OCI-LY7 (cell line): Measurements from ENCODE around the gene SLC4A5.

Experiments used
- EZH2phosphoT487 ChIP-seq: fragments of 200-600 bp; sonication (generic); IDR thresholded peaks from 2 replicates; pipeline ENCODE4 v1.6.1; 2018; ENCODE audit warnings: low read depth, borderline replicate concordance, mild to moderate bottlenecking, mixed run types, antibody characterized with exemption, low read length, moderate library complexity, mixed read lengths
- TF ChIP-seq, protein P1 (sequence below): fragments of 200-600 bp; sonication (generic); conservative IDR thresholded peaks from 2 replicates; pipeline ENCODE4 v1.5.1; 2014; ENCODE audit warnings: mild to moderate bottlenecking, antibody characterized with exemption, low read length, moderate library complexity, mixed read lengths

DNA sequence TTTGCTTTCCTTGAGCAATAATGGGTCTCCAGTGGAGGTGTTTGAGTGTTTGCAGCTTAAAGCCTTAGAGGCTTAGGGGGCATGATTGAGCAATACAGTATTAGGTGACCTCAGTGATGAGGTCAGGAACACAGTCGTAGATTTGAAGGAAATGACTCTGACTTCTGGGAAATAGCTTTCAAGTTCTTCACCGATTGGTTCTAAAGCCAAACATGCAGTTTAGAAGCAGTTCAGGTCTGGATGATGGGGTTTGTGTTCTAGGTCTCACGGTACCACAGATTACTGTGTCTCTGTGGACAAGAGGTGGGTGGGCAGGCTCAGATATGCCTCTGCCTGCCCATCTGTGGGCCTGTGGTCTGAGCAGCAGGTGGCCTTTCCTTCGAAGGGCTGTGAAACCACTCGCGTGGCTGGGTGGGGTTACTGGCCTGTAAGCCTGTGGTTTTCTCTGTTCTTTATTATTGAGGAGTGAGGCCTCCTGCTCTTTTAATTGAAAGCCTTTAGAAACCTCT is 137.0 kb downstream of the SLC4A5 start:
- TF ChIP-seq, protein P1, sequence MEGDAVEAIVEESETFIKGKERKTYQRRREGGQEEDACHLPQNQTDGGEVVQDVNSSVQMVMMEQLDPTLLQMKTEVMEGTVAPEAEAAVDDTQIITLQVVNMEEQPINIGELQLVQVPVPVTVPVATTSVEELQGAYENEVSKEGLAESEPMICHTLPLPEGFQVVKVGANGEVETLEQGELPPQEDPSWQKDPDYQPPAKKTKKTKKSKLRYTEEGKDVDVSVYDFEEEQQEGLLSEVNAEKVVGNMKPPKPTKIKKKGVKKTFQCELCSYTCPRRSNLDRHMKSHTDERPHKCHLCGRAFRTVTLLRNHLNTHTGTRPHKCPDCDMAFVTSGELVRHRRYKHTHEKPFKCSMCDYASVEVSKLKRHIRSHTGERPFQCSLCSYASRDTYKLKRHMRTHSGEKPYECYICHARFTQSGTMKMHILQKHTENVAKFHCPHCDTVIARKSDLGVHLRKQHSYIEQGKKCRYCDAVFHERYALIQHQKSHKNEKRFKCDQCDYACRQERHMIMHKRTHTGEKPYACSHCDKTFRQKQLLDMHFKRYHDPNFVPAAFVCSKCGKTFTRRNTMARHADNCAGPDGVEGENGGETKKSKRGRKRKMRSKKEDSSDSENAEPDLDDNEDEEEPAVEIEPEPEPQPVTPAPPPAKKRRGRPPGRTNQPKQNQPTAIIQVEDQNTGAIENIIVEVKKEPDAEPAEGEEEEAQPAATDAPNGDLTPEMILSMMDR, result no peak
- TF ChIP-seq EZH2phosphoT487, result no peak
